Trophoblast cell (in vitro differentiated cells and primary cell): ENCODE results near the gene RBM20.
"Not testable (repeated sequence)": the region's sequence is repeated elsewhere in the genome, so short reads cannot be mapped to it uniquely, and the experiment has no call there.

Experiments
- DNase-seq, 2 donors: peaks; one replicate each; pipeline ENCODE4 v3.0.0-alpha.2; 2016
- H2AFZ ChIP-seq: 2 replicates; pipeline ENCODE4 v1.6.1; 2013; ENCODE audit warnings: low read length, moderate library complexity, mild to moderate bottlenecking; ENCODE audit not compliant: insufficient read depth, poor library complexity
- H2AK5ac ChIP-seq: 2 replicates; pipeline ENCODE4 v1.6.1; 2013; ENCODE audit warnings: mild to moderate bottlenecking, low read length
- H2BK120ac ChIP-seq: 2 replicates; pipeline ENCODE4 v1.6.1; 2013; ENCODE audit warnings: low read length, mild to moderate bottlenecking, moderate library complexity; ENCODE audit not compliant: insufficient read depth, poor library complexity
- H2BK12ac ChIP-seq: 2 replicates; pipeline ENCODE4 v1.6.1; 2013; ENCODE audit warnings: mild to moderate bottlenecking, low read length, moderate library complexity
- H2BK5ac ChIP-seq: 2 replicates; pipeline ENCODE4 v1.6.1; 2013; ENCODE audit warnings: low read length, low read depth, moderate library complexity, mild to moderate bottlenecking; ENCODE audit not compliant: poor library complexity
- H3K14ac ChIP-seq: 2 replicates; pipeline ENCODE4 v1.6.1; 2013; ENCODE audit warnings: mild to moderate bottlenecking, low read length
- H3K18ac ChIP-seq: 2 replicates; pipeline ENCODE4 v1.6.1; 2013; ENCODE audit warnings: mild to moderate bottlenecking, low read length
- H3K23ac ChIP-seq: 2 replicates; pipeline ENCODE4 v1.6.1; 2013; ENCODE audit warnings: low read length
- H3K27ac ChIP-seq: 2 replicates; pipeline ENCODE4 v1.5.1; 2013; ENCODE audit warnings: low read depth, mild to moderate bottlenecking, inconsistent platforms, low read length, moderate library complexity
- H3K27me3 ChIP-seq: 2 replicates; pipeline ENCODE4 v1.6.1; 2013; ENCODE audit warnings: inconsistent platforms, mild to moderate bottlenecking, low read length, moderate library complexity; ENCODE audit not compliant: insufficient read depth
- H3K36me3 ChIP-seq, 2 experiments: 1 replicate in 1 of 2; 2 replicates in 1 of 2; pipeline ENCODE4 v1.6.1; 2013; ENCODE audit warnings: low read length in 2 of 2, mild to moderate bottlenecking in 2 of 2, moderate library complexity in 1 of 2; ENCODE audit not compliant: insufficient read depth in 2 of 2, control insufficient read depth in 1 of 2
- H3K4ac ChIP-seq: 2 replicates; pipeline ENCODE4 v1.6.1; 2013; ENCODE audit warnings: low read depth, mild to moderate bottlenecking, low read length, moderate library complexity
- H3K4me1 ChIP-seq, 2 experiments: 1 replicate in 1 of 2; 2 replicates in 1 of 2; pipeline ENCODE4 v1.6.1; 2013; ENCODE audit warnings: low read length in 2 of 2, mild to moderate bottlenecking in 2 of 2, moderate library complexity in 1 of 2; ENCODE audit not compliant: insufficient read depth in 2 of 2, control insufficient read depth in 1 of 2
- H3K4me2 ChIP-seq: 2 replicates; pipeline ENCODE4 v1.6.1; 2013; ENCODE audit warnings: inconsistent platforms, mild to moderate bottlenecking, low read length, moderate library complexity
- H3K4me3 ChIP-seq: 2 replicates; pipeline ENCODE4 v1.5.1; 2013; ENCODE audit warnings: mild to moderate bottlenecking, low read depth, low read length, inconsistent platforms
- H3K79me1 ChIP-seq: one replicate; pipeline ENCODE4 v1.6.1; 2013; ENCODE audit warnings: low read length
- H3K79me2 ChIP-seq: 2 replicates; pipeline ENCODE4 v1.6.1; 2013; ENCODE audit warnings: low read length, mild to moderate bottlenecking; ENCODE audit not compliant: control insufficient read depth, insufficient read depth, poor library complexity
- H3K9ac ChIP-seq: 2 replicates; pipeline ENCODE4 v1.6.1; 2013; ENCODE audit warnings: mild to moderate bottlenecking, low read length
- H3K9me3 ChIP-seq: 2 replicates; pipeline ENCODE4 v1.6.1; 2013; ENCODE audit warnings: low read depth, mild to moderate bottlenecking, control low read depth, inconsistent platforms, low read length; ENCODE audit not compliant: insufficient read depth
- H4K12ac ChIP-seq: 2 replicates; pipeline ENCODE4 v1.6.1; 2013; ENCODE audit warnings: low read depth, mild to moderate bottlenecking, low read length, moderate library complexity
- H4K8ac ChIP-seq: 2 replicates; pipeline ENCODE4 v1.6.1; 2013; ENCODE audit warnings: low read depth, mild to moderate bottlenecking, low read length, moderate library complexity
- H4K91ac ChIP-seq: one replicate; pipeline ENCODE4 v1.6.1; 2013; ENCODE audit warnings: low read depth, mild to moderate bottlenecking, low read length, moderate library complexity
- WGBS: extraction: QIAGEN DNeasy Blood & Tissue Kit; methylation state at CpG from one replicate; pipeline ENCODE4 v1.1.7; 2013; ENCODE audit warnings: missing lambda C conversion rate; ENCODE audit not compliant: insufficient read length, insufficient coverage; ENCODE audit errors: extremely low coverage; 5-methylcytosine and 5-hydroxymethylcytosine counted together

The RBM20 gene

DNA sequence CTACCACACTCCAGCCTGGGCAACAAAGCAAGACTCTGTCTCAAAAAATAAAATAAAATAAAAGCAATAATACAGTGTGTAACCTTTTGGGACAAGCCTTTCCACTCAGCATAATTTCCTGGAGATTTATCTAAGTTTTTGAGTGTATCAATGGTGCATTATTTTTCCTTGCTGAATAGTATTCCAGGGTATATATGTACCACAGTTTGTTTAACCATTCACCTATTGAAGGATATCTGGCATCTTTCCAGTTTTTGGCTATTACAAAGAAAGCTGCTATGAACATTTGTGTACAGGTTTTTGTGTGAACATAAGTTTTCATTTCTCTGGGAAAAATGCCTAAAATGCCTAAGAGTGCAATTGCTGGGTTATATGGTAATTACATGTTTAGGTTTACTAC is 59.9 kb downstream of the RBM20 start:
- no peak for DNase-seq

DNA sequence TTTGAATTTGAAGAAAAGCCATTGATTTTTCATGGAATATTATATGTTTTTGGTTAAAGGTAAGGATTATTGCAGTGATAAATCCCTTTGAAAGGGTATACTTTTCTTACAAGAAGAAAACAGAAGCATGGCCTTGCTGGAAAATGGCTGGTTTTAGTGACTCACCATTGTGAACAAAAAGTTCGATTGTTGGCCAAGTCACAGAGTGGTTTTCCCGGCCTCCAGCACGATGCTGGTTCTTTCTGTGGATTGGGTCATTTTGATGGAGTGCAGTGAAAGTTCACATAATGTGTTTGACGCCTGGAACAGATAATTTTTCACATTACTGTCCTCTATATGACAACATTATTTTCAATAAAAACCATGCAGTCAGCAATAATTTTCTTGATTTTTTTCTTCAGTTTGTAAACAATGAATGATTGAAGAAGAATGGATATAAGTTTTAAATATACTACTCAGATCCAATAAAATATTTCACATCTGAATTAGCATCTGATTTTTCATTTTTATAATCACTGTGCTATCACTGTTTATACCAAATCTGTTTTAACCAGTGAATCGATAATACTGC is 60.9 kb downstream of the RBM20 start:
- Histone ChIP-seq H4K8ac (no peak overlapping the region), H3K23ac (no peak overlapping the region), H3K79me2 (no peaks in the 10 kb centered on the region), H3K14ac (no peak overlapping the region), H3K27ac (no peak overlapping the region), H3K79me1 (peaks cover 2% of the 10 kb centered on the region), H3K4ac (no peak overlapping the region), H3K4me3 (no peak overlapping the region), H3K9ac (no peak overlapping the region), H2BK12ac (no peak overlapping the region), H3K4me2 (no peak overlapping the region), H4K12ac (no peak overlapping the region), H2AFZ (no peak overlapping the region), H2BK5ac (no peak overlapping the region), H4K91ac (no peak overlapping the region), H2BK120ac (no peak overlapping the region), H3K36me3 (no peaks in the 10 kb centered on the region), H3K27me3 (no peaks in the 10 kb centered on the region), H2AK5ac (no peak overlapping the region), H3K4me1 (peaks cover 5 to 10% of the 10 kb centered on the region in 2 experiments), H3K9me3 (no peaks in the 10 kb centered on the region), H3K18ac (no peak overlapping the region)
- no peak for DNase-seq
- no CpG with 5 or more reads among the region's 5 CpGs for WGBS

More for the DNA sequence above, 59.9 kb downstream of the RBM20 start:
- H2BK5ac ChIP-seq: no peak overlapping the region
- no peak overlapping the region for H3K9ac ChIP-seq
- no peaks in the 10 kb centered on the region for H3K79me2 ChIP-seq
- no peak overlapping the region for H3K14ac ChIP-seq
- H3K4ac ChIP-seq: no peak overlapping the region
- H4K12ac ChIP-seq: no peak overlapping the region
- H3K23ac ChIP-seq: no peak overlapping the region
- H3K4me2 ChIP-seq: no peak overlapping the region
- H2AFZ ChIP-seq: no peak overlapping the region
- H2AK5ac ChIP-seq: no peak overlapping the region
- no peak overlapping the region for H3K4me3 ChIP-seq
- no peak overlapping the region for H3K27ac ChIP-seq
- H3K4me1 ChIP-seq: peaks cover 5 to 10% of the 10 kb centered on the region in 2 experiments
- no peaks in the 10 kb centered on the region for H3K27me3 ChIP-seq
- peaks cover 2% of the 10 kb centered on the region for H3K79me1 ChIP-seq
- H3K18ac ChIP-seq: no peak overlapping the region
- H4K8ac ChIP-seq: no peak overlapping the region
- no peak overlapping the region for H2BK12ac ChIP-seq
- no peak overlapping the region for H4K91ac ChIP-seq
- H2BK120ac ChIP-seq: no peak overlapping the region
- H3K36me3 ChIP-seq: no peaks in the 10 kb centered on the region
- H3K9me3 ChIP-seq: no peaks in the 10 kb centered on the region

DNA sequence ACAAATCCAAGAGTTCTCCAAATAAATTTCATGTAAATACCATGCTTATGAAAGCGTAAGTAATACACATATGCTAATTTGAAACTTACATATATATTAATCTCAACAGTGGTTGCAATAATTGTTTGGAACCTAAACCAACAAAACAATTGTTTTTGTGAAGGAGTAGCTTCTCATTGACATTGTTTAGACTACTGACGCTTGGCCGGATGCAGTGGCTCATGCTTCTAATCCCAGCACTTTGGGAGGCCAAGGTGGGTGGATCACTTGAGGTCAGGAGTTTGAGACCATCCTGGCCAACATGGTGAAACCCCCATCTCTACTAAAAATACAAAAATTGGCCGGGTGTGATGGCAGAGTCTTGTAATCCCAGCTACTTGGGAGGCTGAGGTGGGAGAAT is 61.5 kb downstream of the RBM20 start:
- not testable (repeated sequence) for H3K14ac ChIP-seq, H2BK12ac ChIP-seq, H3K27me3 ChIP-seq, H3K9me3 ChIP-seq, H3K18ac ChIP-seq, H3K4me2 ChIP-seq, H3K4me3 ChIP-seq, DNase-seq, H2AK5ac ChIP-seq, H3K23ac ChIP-seq, H2AFZ ChIP-seq, H4K8ac ChIP-seq, H4K91ac ChIP-seq, H3K4ac ChIP-seq, H3K27ac ChIP-seq, H3K9ac ChIP-seq, H4K12ac ChIP-seq, H3K79me1 ChIP-seq, H3K36me3 ChIP-seq, H3K79me2 ChIP-seq, H2BK5ac ChIP-seq, H2BK120ac ChIP-seq
- H3K4me1 ChIP-seq: peaks cover 5 to 11% of the 10 kb centered on the region in 2 experiments
- no CpG with 5 or more reads among the region's 4 CpGs for WGBS

DNA sequence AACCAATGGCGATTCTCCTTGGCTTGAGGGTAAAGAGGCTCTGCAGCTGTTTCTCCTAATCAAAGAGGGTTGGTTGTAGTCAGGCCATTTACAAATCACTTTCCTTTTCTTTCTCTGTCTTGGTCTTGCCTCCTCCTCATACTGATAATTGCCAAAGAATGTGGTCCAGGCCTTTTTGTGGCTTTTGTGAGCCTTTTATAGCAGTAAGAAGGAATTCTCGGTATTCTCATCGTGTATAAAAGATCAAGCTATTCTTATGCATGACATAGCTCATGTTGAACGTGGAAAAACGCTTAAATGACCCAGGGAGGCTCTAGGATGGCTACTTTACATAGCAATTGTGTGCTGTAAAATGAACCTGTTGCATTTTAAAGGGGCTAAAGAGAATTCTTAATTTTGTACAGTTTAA is 62.6 kb downstream of the RBM20 start:
- no CpG with 5 or more reads among the region's 5 CpGs for WGBS
- Histone ChIP-seq H3K18ac (no peak overlapping the region), H2AFZ (no peak overlapping the region), H2AK5ac (no peak overlapping the region), H2BK12ac (no peak overlapping the region), H3K36me3 (no peaks in the 10 kb centered on the region), H3K4me3 (no peak overlapping the region), H3K4me2 (peak overlapping the region; percentile 48), H3K27ac (peak overlapping the region; percentile 48), H3K9me3 (no peaks in the 10 kb centered on the region), H3K23ac (no peak overlapping the region), H2BK5ac (no peak overlapping the region), H2BK120ac (no peak overlapping the region), H4K8ac (no peak overlapping the region), H3K9ac (no peak overlapping the region), H3K27me3 (no peaks in the 10 kb centered on the region), H3K14ac (no peak overlapping the region), H3K79me2 (no peaks in the 10 kb centered on the region), H3K79me1 (peaks cover 2% of the 10 kb centered on the region), H4K12ac (no peak overlapping the region), H4K91ac (no peak overlapping the region), H3K4me1 (peaks cover 5 to 9% of the 10 kb centered on the region in 2 experiments), H3K4ac (no peak overlapping the region)
- peak in 1 of 2 donors; percentile 39 for DNase-seq
